Sigmoid colon (tissue), 7 donors: ENCODE results near the gene ULBP3. TPM values are rescaled to one million over a fixed set of nuclear protein-coding genes. Genes with fewer than 3 reads are reported as not detected.
"Not testable (repeated sequence)": the region's sequence is repeated elsewhere in the genome, so short reads cannot be mapped to it uniquely, and the experiment has no call there.

ENCODE experiments used
- DNase-seq: peaks from one replicate; pipeline ENCODE4 v3.0.0-alpha.2; 2019
- H3K27ac ChIP-seq, 4 donors: fragments of 200-600 bp; sonication (generic); one replicate each; pipeline ENCODE4 v1.5.1; 2016 to 2019; ENCODE audit warnings: mild to moderate bottlenecking in 1 of 4
- H3K27me3 ChIP-seq, 3 donors: fragments of 200-600 bp; sonication (generic); one replicate each; pipeline ENCODE4 v1.5.1; 2019; ENCODE audit warnings: mild to moderate bottlenecking in 1 of 3
- H3K36me3 ChIP-seq, 4 donors: fragments of 200-600 bp; sonication (generic); one replicate each; pipeline ENCODE4 v1.5.1; 2016 to 2019
- H3K4me1 ChIP-seq, 4 donors: fragments of 200-600 bp; sonication (generic); one replicate each; pipeline ENCODE4 v1.5.1; 2017 to 2019
- H3K4me3 ChIP-seq, 4 donors: fragments of 200-600 bp; sonication (generic); one replicate each; pipeline ENCODE4 v1.5.1; 2017 to 2019; ENCODE audit warnings: mild to moderate bottlenecking in 2 of 4, moderate library complexity in 1 of 4
- H3K9me3 ChIP-seq, 4 donors: fragments of 200-600 bp in 3 of 4; sonication (generic) in 3 of 4; one replicate each; pipeline versions ENCODE4 v1.5.1 to v1.6.1; 2013 to 2019
- CTCF ChIP-seq, 4 experiments: fragments of 450-650 bp in 3 of 4; fragments of 200-600 bp in 1 of 4; IDR thresholded peaks; one replicate each; pipeline ENCODE4 v1.5.1; 2016 to 2019; ENCODE audit warnings: antibody characterized with exemption in 4 of 4, mild to moderate bottlenecking in 3 of 4, moderate library complexity in 2 of 4
- EP300 ChIP-seq, 4 donors: sonication (generic); formaldehyde crosslinking; IDR thresholded peaks; one replicate each; pipeline ENCODE4 v1.6.1; 2017; ENCODE audit warnings: antibody characterized with exemption in 4 of 4
- POLR2A ChIP-seq, 2 donors: fragments of 450-650 bp; IDR thresholded peaks; one replicate each; pipeline ENCODE4 v1.6.1; 2016; ENCODE audit warnings: antibody characterized with exemption in 2 of 2, mild to moderate bottlenecking in 2 of 2, moderate library complexity in 2 of 2
- POLR2AphosphoS5 ChIP-seq, 4 donors: sonication (generic); formaldehyde crosslinking; IDR thresholded peaks; one replicate each; pipeline ENCODE4 v1.6.1; 2017; ENCODE audit warnings: antibody characterized with exemption in 4 of 4
- WGBS, 2 donors: extraction: QIAGEN DNeasy Blood & Tissue Kit; methylation state at CpG; one replicate each; pipeline ENCODE4 v1.1.7; 2013; 5-methylcytosine and 5-hydroxymethylcytosine counted together
- intact Hi-C: fragments of 100-400 bp; cut with DNase I; formaldehyde crosslinking; loops from one replicate; pipeline ENCODE4 v1.15.1; 2023
- polyA plus RNA-seq, 3 donors: library from polyadenylated mRNA; stranded (reverse); fragments of 200-250 nt; gene quantifications; one replicate each; pipeline ENCODE4 v1.2.3, GENCODE V29; 2013
- total RNA-seq, 4 donors: library from RNA; depleted of rRNA; stranded (reverse); fragments of >200 nt; gene quantifications; one replicate each; pipeline ENCODE4 v1.1.0, GENCODE V29; 2016
- donor health status: healthy with polysubstance abuse.
- donor health status: Bipolar disorder and iron deficiency.
- donor health status: healthy.

Gene ULBP3
- total and polyA plus RNA-seq, 7 donors: 0.95 to 1.5 TPM; not detected in 5

GRCh38 chr6:150065083-150065482 is 3.8 kb downstream of the ULBP3 start:
- Histone ChIP-seq H3K9me3 (no peaks in the 10 kb centered on the region), H3K4me3 (no peak overlapping the region), H3K36me3 (no peaks in the 10 kb centered on the region), H3K27ac (no peak overlapping the region), H3K4me1 (peaks cover 0 to 15% (median 11%) of the 10 kb centered on the region in 4 donors), H3K27me3 (peaks cover 0 to 4% (median 0%) of the 10 kb centered on the region in 3 donors)
- WGBS, 2 donors: 87 to 92% methylated on average over 2 of the region's 2 CpGs
- intact Hi-C loops: no loop called here
- TF ChIP-seq POLR2A (IDR thresholded peaks at IDR 0.05) (no peak), EP300 (IDR thresholded peaks at IDR 0.05) (no peak), POLR2AphosphoS5 (IDR thresholded peaks at IDR 0.05) (no peak), CTCF (IDR thresholded peaks at IDR 0.05) (no peak)
- DNase-seq: no peak

GRCh38 chr6:150063640-150064039 is 5.3 kb downstream of the ULBP3 start:
- TF ChIP-seq CTCF (IDR thresholded peaks at IDR 0.05): no peak
- no peak for TF ChIP-seq POLR2AphosphoS5 (IDR thresholded peaks at IDR 0.05)
- TF ChIP-seq EP300 (IDR thresholded peaks at IDR 0.05): no peak
- no peak for TF ChIP-seq POLR2A (IDR thresholded peaks at IDR 0.05)
- intact Hi-C loops: no loop called here
- Histone ChIP-seq H3K4me3 (no peak overlapping the region), H3K9me3 (no peaks in the 10 kb centered on the region), H3K36me3 (no peaks in the 10 kb centered on the region), H3K27me3 (peaks cover 0 to 7% (median 0%) of the 10 kb centered on the region in 3 donors), H3K4me1 (peaks cover 0 to 7% (median 7%) of the 10 kb centered on the region in 4 donors), H3K27ac (no peak overlapping the region)
- 91 to 94% methylated on average over 6 of the region's 6 CpGs for WGBS, 2 donors
- no peak for DNase-seq

GRCh38 chr6:150059973-150060372 is 8.9 kb downstream of the ULBP3 start:
- H3K4me1 ChIP-seq, DNase-seq, H3K36me3 ChIP-seq, H3K9me3 ChIP-seq, H3K4me3 ChIP-seq, H3K27ac ChIP-seq, intact Hi-C loops: not testable (repeated sequence)
- H3K27me3 ChIP-seq: peaks cover 0 to 14% (median 0%) of the 10 kb centered on the region in 3 donors
- 51 to 81% methylated on average over 7 of the region's 7 CpGs for WGBS, 2 donors

DNA sequence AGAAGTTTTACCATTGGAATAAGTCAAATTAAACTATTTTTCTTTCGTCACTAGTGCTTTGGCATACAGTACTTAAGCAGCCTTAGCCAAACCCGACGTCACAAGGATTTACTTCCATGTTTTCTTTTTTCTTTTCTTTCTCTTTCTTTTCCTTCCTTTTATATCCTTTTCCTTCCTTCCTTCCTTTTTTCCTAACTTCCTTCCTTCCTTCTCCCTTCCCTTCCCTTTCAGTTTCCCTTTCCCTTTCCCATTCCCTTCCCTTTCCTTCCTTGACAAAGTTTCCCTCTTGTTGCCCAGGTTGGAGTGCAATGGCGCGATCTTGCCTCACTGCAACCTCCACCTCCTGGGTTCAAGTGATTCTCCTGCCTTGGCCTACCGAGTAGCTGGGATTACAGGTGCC is 9.9 kb downstream of the ULBP3 start:
- WGBS, 2 donors: 93 to 95% methylated on average over 6 of the region's 6 CpGs

DNA sequence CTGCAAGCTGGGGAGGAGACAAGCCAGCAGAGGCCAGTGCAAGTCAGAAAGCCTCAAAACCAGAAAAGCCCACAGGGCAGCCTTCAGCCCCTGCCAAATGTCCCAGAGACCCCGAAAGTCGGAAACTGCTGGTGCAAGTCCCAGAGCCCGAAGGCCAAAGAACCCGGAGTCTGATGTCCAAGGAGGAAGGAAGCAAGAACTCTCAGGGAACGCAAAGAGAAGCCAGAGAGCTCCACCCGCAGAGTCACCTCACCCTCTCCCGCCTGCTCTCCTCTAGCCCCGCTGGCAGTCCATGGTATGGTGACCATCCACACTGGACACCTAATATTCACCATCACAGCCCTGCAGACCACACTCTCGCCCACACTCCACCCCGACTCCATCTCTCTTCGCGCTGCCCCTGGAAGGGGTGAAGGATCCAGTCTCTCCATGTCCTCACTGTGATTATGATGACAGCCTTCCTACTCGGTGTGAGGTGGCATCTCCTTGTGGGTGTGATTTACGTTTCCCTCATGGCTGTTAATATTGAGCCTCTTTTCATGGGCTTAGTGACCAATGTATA is 10.6 kb downstream of the ULBP3 start:
- DNase-seq: no peak
- H3K4me1 ChIP-seq: no peaks in the 10 kb centered on the region
- intact Hi-C loops: no loop called here
- no peak overlapping the region for H3K27ac ChIP-seq
- no peaks in the 10 kb centered on the region for H3K9me3 ChIP-seq
- no peaks in the 10 kb centered on the region for H3K36me3 ChIP-seq
- TF ChIP-seq EP300 (IDR thresholded peaks at IDR 0.05): no peak
- TF ChIP-seq CTCF (IDR thresholded peaks at IDR 0.05): no peak
- TF ChIP-seq POLR2A (IDR thresholded peaks at IDR 0.05): no peak
- no peak for TF ChIP-seq POLR2AphosphoS5 (IDR thresholded peaks at IDR 0.05)
- WGBS, 2 donors: 88 to 89% methylated on average over 14 of the region's 14 CpGs
- peaks cover 0 to 27% (median 0%) of the 10 kb centered on the region in 3 donors for H3K27me3 ChIP-seq
- no peak overlapping the region for H3K4me3 ChIP-seq

More for the DNA sequence above, 9.9 kb downstream of the ULBP3 start:
- DNase-seq: no peak
- Histone ChIP-seq H3K4me1 (no peaks in the 10 kb centered on the region), H3K27ac (no peak overlapping the region), H3K27me3 (peaks cover 0 to 20% (median 0%) of the 10 kb centered on the region in 3 donors), H3K9me3 (no peaks in the 10 kb centered on the region), H3K36me3 (no peaks in the 10 kb centered on the region), H3K4me3 (no peak overlapping the region)
- TF ChIP-seq POLR2AphosphoS5 (IDR thresholded peaks at IDR 0.05): no peak
- TF ChIP-seq CTCF (IDR thresholded peaks at IDR 0.05): no peak
- TF ChIP-seq EP300 (IDR thresholded peaks at IDR 0.05): no peak
- TF ChIP-seq POLR2A (IDR thresholded peaks at IDR 0.05): no peak
- intact Hi-C loops: no loop called here
